Activated CD4-positive, alpha-beta T cell treated with anti-CD3 and anti-CD28 coated beads, Interleukin-2, amount 50 U/mL, for 1 hour (primary cell): ENCODE measurements around the gene STK17B.
A peak's percentile ranks its signal among the peaks of the same experiment; 100 is the strongest.
"Not testable (repeated sequence)": the region's sequence is repeated elsewhere in the genome, so short reads cannot be mapped to it uniquely, and the experiment has no call there.

ENCODE experiments used
- DNase-seq: peaks from one replicate; pipeline ENCODE4 v3.0.0-alpha.2; 2020

The STK17B gene

GRCh38 chr2:196171248-196171871, at the start of gene STK17B:
TSS of gene STK17B (minus strand) at chr2:196171578. CDS start at chr2:196163383, 8,195 bp downstream.
- DNase-seq, result peak; percentile 98

GRCh38 chr2:196220671-196221070, 49.3 kb upstream of the STK17B start:
- no peak for DNase-seq

GRCh38 chr2:196219671-196220070, 48.3 kb upstream of the STK17B start:
- DNase-seq, result no peak

GRCh38 chr2:196218106-196218505, 46.7 kb upstream of the STK17B start:
- DNase-seq, result no peak

- no peak for DNase-seq
Observed at GRCh38 chr2:196217116-196217515, 45.7 kb upstream of the STK17B start.

GRCh38 chr2:196215376-196215775, 44.0 kb upstream of the STK17B start:
- no peak for DNase-seq

- no peak for DNase-seq
Observed at GRCh38 chr2:196214156-196214555, 42.8 kb upstream of the STK17B start.

- no peak for DNase-seq
Observed at GRCh38 chr2:196213252-196213980, 42.0 kb upstream of the STK17B start.

GRCh38 chr2:196208915-196209314, 37.5 kb upstream of the STK17B start:
- no peak for DNase-seq

- DNase-seq, result no peak
Observed at GRCh38 chr2:196206804-196207203, 35.4 kb upstream of the STK17B start.

GRCh38 chr2:196205881-196206435, 34.6 kb upstream of the STK17B start:
- no peak for DNase-seq

GRCh38 chr2:196205011-196205766, 33.8 kb upstream of the STK17B start:
- no peak for DNase-seq

- no peak for DNase-seq
Observed at GRCh38 chr2:196201229-196202009, 30.0 kb upstream of the STK17B start.

- no peak for DNase-seq
Observed at GRCh38 chr2:196200557-196200956, 29.2 kb upstream of the STK17B start.

GRCh38 chr2:196195758-196196157, 24.4 kb upstream of the STK17B start:
- no peak for DNase-seq

GRCh38 chr2:196195302-196195701, 23.9 kb upstream of the STK17B start:
- no peak for DNase-seq

- DNase-seq, result no peak
Observed at GRCh38 chr2:196191541-196191940, 20.2 kb upstream of the STK17B start.

GRCh38 chr2:196187898-196188458, 16.6 kb upstream of the STK17B start:
- no peak for DNase-seq

- not testable (repeated sequence) for DNase-seq
Observed at GRCh38 chr2:196187175-196187700, 15.9 kb upstream of the STK17B start.

GRCh38 chr2:196186266-196186980, 15.0 kb upstream of the STK17B start:
- DNase-seq, result no peak

- DNase-seq, result no peak
Observed at GRCh38 chr2:196184921-196185320, 13.5 kb upstream of the STK17B start.
